Right lung (tissue), 5 donors: ENCODE measurements around the gene MGMT. TPM values are rescaled to one million over a fixed set of nuclear protein-coding genes. Genes with fewer than 3 reads are reported as not detected.
A peak's percentile ranks its signal among the peaks of the same experiment; 100 is the strongest.

ENCODE experiments used
- DNase-seq, 2 donors: peaks; one replicate each; pipeline ENCODE4 v3.0.0-alpha.2; 2013
- polyA plus RNA-seq, 5 donors: library from polyadenylated mRNA; unstranded; fragments of 120-200 nt; gene quantifications; one replicate each; pipeline versions ENCODE4 v1.2.1 to v1.2.3, GENCODE V29; 2013; ENCODE audit warnings: inconsistent platforms in 1 of 5, low replicate concordance in 1 of 5; ENCODE audit not compliant: insufficient read length in 5 of 5, insufficient read depth in 1 of 5

The MGMT gene
- polyA plus RNA-seq, 5 donors: 12.1 to 22.3 (median 15.6) TPM

GRCh38 chr10:129537151-129537550 lies 70.1 kb downstream of the MGMT start:
- DNase-seq: no peak

GRCh38 chr10:129538236-129538635 lies 71.2 kb downstream of the MGMT start:
- no peak for DNase-seq

- DNase-seq: peak in 1 of 2 donors; percentile 2
Observed at GRCh38 chr10:129541200-129541599, 74.2 kb downstream of the MGMT start.

- no peak for DNase-seq
Observed at GRCh38 chr10:129541748-129542487, 74.9 kb downstream of the MGMT start.

GRCh38 chr10:129542589-129542988 lies 75.5 kb downstream of the MGMT start:
- no peak for DNase-seq

- DNase-seq: no peak
Observed at GRCh38 chr10:129544205-129545202, 77.5 kb downstream of the MGMT start.

GRCh38 chr10:129545261-129545660 lies 78.2 kb downstream of the MGMT start:
- DNase-seq: no peak

GRCh38 chr10:129546106-129546505 lies 79.1 kb downstream of the MGMT start:
- no peak for DNase-seq

- no peak for DNase-seq
Observed at GRCh38 chr10:129547608-129548007, 80.6 kb downstream of the MGMT start.

- no peak for DNase-seq
Observed at GRCh38 chr10:129548600-129548999, 81.6 kb downstream of the MGMT start.

- DNase-seq: no peak
Observed at GRCh38 chr10:129550076-129550475, 83.0 kb downstream of the MGMT start.

- DNase-seq: no peak
Observed at GRCh38 chr10:129550658-129551057, 83.6 kb downstream of the MGMT start.

GRCh38 chr10:129552119-129552518 lies 85.1 kb downstream of the MGMT start:
- no peak for DNase-seq

- DNase-seq: no peak
Observed at GRCh38 chr10:129553928-129554327, 86.9 kb downstream of the MGMT start.

- no peak for DNase-seq
Observed at GRCh38 chr10:129556316-129556715, 89.3 kb downstream of the MGMT start.

GRCh38 chr10:129560361-129560760 lies 93.3 kb downstream of the MGMT start:
- no peak for DNase-seq

GRCh38 chr10:129562487-129562886 lies 95.4 kb downstream of the MGMT start:
- DNase-seq: no peak

GRCh38 chr10:129564923-129565322 lies 97.9 kb downstream of the MGMT start:
- DNase-seq: no peak

- DNase-seq: peak; percentile 10 to 14
Observed at GRCh38 chr10:129568583-129569344, 101.7 kb downstream of the MGMT start.

GRCh38 chr10:129570185-129570584 lies 103.1 kb downstream of the MGMT start:
- no peak for DNase-seq

GRCh38 chr10:129579228-129579627 lies 112.2 kb downstream of the MGMT start:
- DNase-seq: no peak

- no peak for DNase-seq
Observed at GRCh38 chr10:129580010-129580409, 113.0 kb downstream of the MGMT start.
